Neutrophil (primary cell): ENCODE data around the gene VIT.

Experiments
- H3K27ac ChIP-seq: fragments of 200-600 bp; sonication (generic); 2 replicates; pipeline ENCODE4 v1.5.1; 2016; ENCODE audit warnings: mild to moderate bottlenecking, moderate library complexity
- H3K27me3 ChIP-seq: fragments of 200-600 bp; sonication (generic); 2 replicates; pipeline ENCODE4 v1.6.0; 2016; ENCODE audit warnings: mild to moderate bottlenecking
- H3K36me3 ChIP-seq: fragments of 200-600 bp; sonication (generic); 2 replicates; pipeline ENCODE4 v1.5.1; 2017
- H3K4me1 ChIP-seq, 2 experiments: fragments of 200-600 bp in 1 of 2; sonication (generic) in 1 of 2; 1 replicate in 1 of 2; 2 replicates in 1 of 2; pipeline versions ENCODE4 v1.5.1 to v1.6.1; 2013 to 2016; ENCODE audit warnings: low read depth in 1 of 2, low read length in 1 of 2, mild to moderate bottlenecking in 1 of 2, moderate library complexity in 1 of 2; ENCODE audit not compliant: control insufficient read depth in 1 of 2, insufficient read depth in 1 of 2
- H3K4me3 ChIP-seq, 2 experiments: fragments of 200-600 bp in 1 of 2; sonication (generic) in 1 of 2; 1 replicate in 1 of 2; 2 replicates in 1 of 2; pipeline ENCODE4 v1.5.1; 2013 to 2016; ENCODE audit warnings: low read depth in 1 of 2, low read length in 1 of 2, mild to moderate bottlenecking in 1 of 2, moderate library complexity in 1 of 2
- H3K9me3 ChIP-seq: fragments of 200-600 bp; sonication (generic); 2 replicates; pipeline ENCODE4 v1.5.1; 2016
- TF ChIP-seq, protein P1 (sequence below): fragments of 200-600 bp; sonication (generic); IDR thresholded peaks from 2 replicates; pipeline ENCODE4 v1.5.1; 2016; ENCODE audit warnings: antibody characterized with exemption

The VIT gene

DNA sequence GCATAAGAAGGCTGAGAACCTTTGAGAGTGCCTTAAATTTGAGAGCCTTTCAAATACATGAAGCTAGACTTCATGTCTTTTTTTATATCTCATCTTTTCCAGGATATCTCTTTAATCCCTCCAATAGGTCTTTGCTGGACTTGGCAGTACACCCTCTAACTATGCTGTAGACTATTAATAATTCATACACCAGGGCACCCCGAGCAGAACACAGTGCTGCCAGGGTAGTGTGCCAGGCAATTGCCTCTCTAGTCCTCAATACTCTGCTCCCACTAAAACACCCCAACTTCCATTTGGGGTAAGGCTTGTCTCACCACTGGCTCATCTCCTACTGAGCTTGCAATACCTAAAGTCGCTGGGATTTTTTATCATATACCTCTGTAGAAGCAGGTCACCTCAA lies 80.8 kb downstream of the VIT start:
- H3K27me3 ChIP-seq: no peaks in the 10 kb centered on the region
- no peak overlapping the region for H3K27ac ChIP-seq
- TF ChIP-seq, protein P1, sequence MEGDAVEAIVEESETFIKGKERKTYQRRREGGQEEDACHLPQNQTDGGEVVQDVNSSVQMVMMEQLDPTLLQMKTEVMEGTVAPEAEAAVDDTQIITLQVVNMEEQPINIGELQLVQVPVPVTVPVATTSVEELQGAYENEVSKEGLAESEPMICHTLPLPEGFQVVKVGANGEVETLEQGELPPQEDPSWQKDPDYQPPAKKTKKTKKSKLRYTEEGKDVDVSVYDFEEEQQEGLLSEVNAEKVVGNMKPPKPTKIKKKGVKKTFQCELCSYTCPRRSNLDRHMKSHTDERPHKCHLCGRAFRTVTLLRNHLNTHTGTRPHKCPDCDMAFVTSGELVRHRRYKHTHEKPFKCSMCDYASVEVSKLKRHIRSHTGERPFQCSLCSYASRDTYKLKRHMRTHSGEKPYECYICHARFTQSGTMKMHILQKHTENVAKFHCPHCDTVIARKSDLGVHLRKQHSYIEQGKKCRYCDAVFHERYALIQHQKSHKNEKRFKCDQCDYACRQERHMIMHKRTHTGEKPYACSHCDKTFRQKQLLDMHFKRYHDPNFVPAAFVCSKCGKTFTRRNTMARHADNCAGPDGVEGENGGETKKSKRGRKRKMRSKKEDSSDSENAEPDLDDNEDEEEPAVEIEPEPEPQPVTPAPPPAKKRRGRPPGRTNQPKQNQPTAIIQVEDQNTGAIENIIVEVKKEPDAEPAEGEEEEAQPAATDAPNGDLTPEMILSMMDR: no peak
- no peak overlapping the region for H3K4me3 ChIP-seq
- H3K36me3 ChIP-seq: no peaks in the 10 kb centered on the region
- no peaks in the 10 kb centered on the region for H3K4me1 ChIP-seq
- no peaks in the 10 kb centered on the region for H3K9me3 ChIP-seq

DNA sequence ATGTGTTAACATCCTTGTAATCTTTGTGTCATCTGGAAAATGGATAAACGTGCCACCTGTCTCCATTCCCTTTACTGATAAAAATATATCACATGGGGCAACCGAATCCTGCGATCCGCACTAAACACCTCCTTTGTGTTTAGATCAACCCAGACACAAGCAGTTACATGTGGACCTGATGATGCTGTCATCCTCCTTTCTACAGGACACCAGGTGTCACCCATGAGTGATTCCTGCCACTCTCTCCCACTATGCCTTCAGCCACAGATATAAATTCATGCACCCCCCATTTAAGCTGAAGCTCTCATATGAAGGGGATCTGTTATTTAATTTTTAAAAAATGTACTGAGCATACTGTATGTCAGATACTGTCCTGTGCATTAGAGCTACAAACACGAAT lies 81.3 kb downstream of the VIT start:
- Histone ChIP-seq H3K4me3 (no peak overlapping the region), H3K36me3 (no peaks in the 10 kb centered on the region), H3K27ac (no peak overlapping the region), H3K4me1 (no peaks in the 10 kb centered on the region), H3K27me3 (no peaks in the 10 kb centered on the region), H3K9me3 (no peaks in the 10 kb centered on the region)
- TF ChIP-seq, protein P1: no peak

DNA sequence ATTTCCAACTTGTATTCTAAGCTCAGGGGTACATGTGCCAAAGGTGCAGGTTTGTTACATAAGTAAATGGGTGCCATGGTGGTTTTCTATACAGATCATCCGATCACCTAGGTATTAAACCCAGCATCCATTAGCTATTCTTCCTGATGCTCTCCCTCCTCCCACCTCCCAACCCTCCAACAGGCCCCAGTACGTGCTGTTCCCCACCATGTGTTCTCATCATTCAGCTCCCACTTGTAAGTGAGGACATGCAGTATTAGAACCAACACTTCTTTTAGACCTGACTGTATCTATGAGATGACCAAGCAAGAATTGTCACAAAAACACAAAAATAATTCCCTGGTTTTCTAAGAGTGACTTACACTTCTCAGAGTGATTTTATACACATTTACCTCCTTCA lies 83.0 kb downstream of the VIT start:
- TF ChIP-seq, protein P1: no peak
- Histone ChIP-seq H3K4me1 (no peaks in the 10 kb centered on the region), H3K9me3 (no peaks in the 10 kb centered on the region), H3K36me3 (no peaks in the 10 kb centered on the region), H3K27ac (no peak overlapping the region), H3K4me3 (no peak overlapping the region), H3K27me3 (no peaks in the 10 kb centered on the region)

DNA sequence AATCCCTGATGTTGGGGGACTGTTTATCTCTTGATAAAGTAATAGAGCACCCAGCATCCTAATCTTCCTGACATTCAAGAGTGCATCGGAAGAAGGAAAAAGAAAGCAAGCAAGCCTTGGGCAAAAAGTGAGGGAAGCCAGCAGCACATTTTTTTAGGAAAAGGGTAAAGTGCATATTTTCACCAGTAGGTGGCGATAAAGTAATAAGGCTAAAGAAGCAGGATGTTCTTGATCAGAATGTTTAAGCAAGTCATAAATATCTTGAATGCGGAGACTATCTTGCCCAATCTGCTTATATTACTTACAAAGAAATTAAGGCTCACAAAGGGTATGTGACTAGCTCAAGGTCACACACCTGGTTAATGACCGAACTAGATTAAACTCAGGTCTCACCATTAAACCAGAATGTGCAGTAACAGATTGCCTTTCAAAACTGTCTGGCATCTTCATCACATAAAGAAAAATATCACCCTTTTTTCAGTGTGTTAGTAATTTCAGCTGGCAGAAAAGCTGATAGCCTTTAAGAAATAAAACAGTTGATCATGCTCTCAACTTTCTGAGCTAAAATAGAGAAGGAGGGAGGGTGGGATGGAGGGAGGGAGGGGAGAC lies 83.8 kb downstream of the VIT start:
- no peaks in the 10 kb centered on the region for H3K9me3 ChIP-seq
- no peaks in the 10 kb centered on the region for H3K27me3 ChIP-seq
- H3K27ac ChIP-seq: no peak overlapping the region
- H3K4me3 ChIP-seq: no peak overlapping the region
- no peaks in the 10 kb centered on the region for H3K36me3 ChIP-seq
- TF ChIP-seq, protein P1: peak; percentile 66
- H3K4me1 ChIP-seq: no peaks in the 10 kb centered on the region

DNA sequence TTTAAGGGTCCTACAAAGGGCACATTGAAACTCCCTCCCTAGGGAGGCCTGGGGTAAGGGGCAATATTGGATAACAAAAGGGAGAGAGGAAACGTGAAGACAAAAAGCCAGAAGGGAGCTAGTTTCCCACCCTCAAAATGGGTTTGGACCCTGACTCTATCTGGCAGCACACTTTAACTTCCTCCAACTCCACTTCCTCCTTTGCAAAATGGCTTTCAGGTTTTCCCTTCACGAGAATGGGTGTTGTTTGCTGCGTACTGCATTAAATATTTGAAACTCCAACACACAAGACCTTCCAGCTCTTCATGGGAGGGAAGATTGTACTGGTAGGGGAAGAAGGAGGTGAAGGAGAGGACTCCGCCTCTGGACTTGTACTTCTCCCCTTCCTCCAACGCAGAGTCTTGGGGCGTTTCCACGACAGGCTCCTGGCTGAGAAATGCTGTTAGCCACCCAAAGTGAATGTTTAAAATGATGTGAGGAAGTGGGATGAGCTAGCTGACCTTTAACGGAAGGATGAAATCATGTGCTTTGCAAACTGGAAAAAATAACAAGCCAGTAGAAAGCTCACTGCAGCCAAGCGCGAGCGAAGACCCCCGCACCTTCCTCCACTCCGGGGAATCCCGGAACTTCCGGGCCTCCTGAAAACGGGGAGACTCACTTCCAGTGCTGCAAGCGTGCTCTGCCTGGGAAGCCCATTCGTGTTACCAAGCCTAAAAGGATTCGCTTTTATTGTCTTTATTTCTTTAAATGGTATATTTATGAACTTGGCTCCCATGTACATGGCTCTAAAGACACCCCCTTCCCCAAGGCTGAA lies 85.6 kb downstream of the VIT start:
- no peaks in the 10 kb centered on the region for H3K27me3 ChIP-seq
- H3K36me3 ChIP-seq: no peaks in the 10 kb centered on the region
- TF ChIP-seq, protein P1: no peak
- no peak overlapping the region for H3K27ac ChIP-seq
- H3K4me3 ChIP-seq: no peak overlapping the region
- H3K9me3 ChIP-seq: no peaks in the 10 kb centered on the region
- no peaks in the 10 kb centered on the region for H3K4me1 ChIP-seq
